GM18502 (cell line): ENCODE measurements around the gene UBE2I.
A peak's percentile ranks its signal among the peaks of the same experiment; 100 is the strongest.

ENCODE experiments used
- ATAC-seq: cut with Tn5 transposase; IDR thresholded peaks from one replicate; pipeline ENCODE4 v1.9.1; 2021; ENCODE audit warnings: mild to moderate bottlenecking; ENCODE audit not compliant: unreplicated experiment, poor library complexity

Gene UBE2I

DNA sequence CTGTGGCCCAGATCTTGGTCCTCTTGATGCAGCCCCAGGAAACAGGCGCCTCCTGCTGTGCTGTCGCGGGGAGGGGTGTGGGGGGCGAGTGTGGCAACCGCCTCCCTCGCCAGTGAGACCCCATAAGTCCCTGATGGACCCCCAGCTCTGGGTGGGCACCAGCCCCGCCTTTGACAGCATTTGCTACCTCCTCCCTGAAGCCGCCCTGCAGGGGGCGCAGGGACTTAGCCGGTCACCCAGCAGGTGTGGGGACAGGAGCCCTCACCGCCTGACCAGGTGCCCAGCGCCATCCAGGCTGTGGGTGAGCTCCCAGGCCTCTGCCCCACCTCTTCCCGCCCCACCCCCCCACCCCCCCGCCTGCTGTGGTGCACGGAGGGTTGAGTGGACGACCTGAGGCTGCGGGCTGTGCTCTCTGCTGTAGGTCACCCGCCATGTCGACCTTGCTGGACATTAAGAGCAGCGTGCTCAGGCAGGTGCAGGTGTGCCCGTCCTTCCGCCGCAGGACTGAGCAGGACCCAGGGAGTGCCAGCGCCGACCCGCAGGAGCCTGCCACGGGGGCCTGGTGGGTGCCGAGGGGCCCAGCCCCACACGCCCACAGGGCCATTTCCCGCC lies 28.8 kb downstream of the UBE2I start:
- ATAC-seq = no peak

DNA sequence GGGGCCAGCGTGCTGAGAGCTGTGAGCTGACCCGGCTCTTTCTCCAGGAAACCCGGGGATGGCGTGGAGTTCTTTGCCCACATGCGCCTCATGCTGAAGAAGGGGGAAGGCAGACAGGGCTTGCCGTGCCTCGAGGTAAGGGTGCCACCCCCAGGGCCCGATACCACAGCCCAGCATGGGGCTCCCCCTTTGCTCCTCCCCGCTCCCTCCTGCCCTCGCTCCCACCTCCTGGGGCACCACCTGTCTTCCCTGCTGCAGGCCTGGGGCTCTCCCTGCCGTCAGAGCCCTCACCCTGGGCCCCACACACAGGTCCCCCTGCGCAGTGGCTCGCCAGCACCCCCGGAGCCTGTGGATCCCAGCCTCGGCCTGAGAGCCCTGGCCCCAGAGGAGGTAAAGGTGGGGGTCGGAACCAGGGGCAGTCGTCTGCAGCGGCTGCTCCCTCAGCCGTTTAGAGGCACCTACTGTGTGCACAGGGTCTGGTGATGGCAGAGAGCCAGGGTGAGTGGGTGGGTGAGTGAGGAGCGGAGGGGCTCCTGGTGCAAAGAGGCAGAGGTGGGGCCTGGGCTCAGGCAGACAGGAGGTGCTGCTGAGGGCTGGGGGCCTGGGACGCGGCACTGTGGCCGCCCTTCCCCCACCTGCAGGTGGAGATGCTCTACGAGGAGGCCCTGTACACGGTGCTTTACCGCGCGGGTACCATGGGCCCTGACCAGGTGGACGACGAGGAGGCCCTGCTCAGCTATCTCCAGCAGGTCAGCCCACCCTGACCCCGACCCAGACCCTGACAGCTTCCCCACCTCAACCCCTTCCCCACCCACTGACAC lies 29.6 kb downstream of the UBE2I start:
- no peak for ATAC-seq

DNA sequence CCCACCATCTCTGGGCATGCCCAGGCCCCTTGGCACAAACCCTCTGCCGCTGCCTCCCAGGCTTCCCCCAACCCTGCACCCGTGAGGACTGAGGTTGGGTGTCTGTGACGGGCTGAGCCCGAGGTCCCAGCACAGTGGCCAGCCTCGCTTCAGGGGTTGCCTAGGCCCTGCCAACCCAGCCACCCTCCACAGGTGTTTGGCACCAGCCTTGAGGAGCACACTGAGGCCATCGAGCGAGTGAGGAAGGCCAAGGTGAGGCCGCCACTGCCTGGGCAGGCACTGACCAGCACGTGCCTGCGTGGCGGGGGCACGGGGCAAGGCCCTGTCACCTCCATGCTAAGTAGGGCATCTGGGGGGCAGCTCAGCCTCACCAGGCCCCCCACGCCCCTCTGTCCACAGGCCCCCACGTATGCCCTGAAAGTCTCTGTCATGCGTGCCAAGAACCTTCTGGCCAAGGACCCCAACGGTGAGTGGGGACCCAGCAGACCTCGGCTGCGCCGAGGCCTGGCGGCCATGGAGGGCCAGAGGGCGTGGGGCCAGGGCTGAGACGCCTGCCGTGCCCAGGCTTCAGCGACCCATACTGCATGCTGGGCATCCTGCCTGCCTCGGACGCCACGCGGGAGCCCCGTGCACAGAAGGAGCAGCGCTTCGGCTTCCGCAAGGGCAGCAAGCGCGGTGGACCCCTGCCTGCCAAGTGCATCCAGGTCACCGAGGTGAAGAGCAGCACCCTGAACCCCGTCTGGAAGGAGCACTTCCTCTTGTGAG lies 31.5 kb downstream of the UBE2I start:
- no peak for ATAC-seq

DNA sequence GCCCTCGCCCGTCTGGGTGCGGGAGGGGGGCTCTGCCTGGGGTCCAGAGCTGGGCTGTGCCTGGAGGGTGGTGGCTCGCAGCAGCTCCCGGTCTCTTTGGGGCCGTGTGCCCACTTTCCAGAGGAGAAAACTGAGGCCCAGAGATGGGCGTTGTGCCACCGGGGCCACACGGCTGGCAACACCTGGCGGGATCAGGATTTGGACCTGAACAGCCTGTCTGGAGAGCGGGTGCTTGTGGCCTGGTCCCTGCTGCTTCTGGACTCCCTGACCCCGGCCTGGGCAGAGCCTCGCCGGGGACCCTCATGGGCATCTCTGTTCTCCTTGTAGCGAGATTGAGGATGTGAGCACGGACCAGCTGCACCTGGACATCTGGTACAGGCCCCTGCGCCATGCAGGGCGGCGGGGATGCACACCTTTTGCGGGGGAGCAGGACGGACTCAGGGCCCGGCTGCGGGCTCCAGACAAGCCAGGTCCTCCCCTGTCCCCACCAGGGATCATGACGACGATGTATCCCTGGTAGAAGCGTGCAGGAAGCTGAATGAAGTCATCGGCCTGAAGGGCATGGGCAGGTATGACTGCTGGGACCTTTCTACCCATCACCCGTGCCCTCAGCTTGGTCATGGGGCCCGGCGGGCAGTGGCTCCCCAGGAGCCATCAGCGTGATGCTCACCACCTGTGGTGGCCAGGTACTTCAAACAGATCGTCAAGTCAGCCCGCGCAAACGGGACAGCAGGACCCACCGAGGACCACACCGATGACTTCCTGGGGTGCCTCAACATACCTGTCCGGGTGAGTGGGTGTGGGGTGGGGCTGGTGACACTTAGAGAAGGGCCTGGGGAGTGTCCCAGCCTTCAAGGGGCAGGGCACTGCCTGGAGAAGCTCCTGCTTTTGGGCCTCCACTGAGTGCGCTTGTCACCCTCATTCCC lies 32.3 kb downstream of the UBE2I start:
- ATAC-seq = no peak

DNA sequence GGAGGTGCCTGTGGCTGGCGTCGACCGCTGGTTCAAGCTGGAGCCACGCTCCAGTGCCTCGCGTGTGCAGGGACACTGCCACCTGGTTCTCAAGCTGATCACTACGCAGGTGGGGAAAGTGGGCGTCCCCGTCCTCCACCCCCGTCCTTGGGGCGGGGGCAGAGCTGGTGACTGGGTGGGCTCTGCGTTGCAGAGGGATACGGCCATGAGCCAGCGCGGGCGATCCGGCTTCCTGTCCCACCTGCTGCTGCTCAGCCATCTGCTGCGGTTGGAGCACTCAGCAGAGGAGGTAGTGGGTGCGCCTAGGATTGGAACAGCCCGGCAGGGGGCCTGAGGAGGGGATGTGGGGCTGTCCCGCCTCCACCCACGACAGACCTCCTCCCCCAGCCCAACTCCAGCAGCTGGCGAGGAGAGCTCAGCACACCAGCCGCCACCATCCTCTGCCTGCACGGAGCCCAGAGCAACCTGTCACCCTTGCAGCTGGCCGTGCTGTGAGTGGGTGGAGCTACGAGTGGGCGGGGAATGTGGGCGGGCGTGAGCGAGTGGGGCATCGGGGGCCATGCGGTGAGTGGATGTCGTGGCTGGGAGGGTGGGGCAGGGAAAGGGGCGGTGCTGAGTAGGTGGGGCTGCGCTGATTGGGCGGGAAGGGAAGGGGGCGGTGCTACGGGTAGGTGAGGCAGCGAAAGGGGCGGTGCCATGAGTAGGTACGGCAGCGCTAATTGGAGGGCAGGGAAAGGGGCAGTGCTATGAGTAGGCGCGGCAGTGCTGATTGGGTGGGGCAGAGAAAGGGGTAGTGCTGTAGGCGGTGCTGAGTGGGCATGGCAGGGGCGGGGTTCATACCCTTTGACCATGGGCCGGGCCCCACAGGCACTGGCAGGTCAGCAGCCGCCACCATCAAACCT lies 33.3 kb downstream of the UBE2I start:
- ATAC-seq = peak; percentile 87

DNA sequence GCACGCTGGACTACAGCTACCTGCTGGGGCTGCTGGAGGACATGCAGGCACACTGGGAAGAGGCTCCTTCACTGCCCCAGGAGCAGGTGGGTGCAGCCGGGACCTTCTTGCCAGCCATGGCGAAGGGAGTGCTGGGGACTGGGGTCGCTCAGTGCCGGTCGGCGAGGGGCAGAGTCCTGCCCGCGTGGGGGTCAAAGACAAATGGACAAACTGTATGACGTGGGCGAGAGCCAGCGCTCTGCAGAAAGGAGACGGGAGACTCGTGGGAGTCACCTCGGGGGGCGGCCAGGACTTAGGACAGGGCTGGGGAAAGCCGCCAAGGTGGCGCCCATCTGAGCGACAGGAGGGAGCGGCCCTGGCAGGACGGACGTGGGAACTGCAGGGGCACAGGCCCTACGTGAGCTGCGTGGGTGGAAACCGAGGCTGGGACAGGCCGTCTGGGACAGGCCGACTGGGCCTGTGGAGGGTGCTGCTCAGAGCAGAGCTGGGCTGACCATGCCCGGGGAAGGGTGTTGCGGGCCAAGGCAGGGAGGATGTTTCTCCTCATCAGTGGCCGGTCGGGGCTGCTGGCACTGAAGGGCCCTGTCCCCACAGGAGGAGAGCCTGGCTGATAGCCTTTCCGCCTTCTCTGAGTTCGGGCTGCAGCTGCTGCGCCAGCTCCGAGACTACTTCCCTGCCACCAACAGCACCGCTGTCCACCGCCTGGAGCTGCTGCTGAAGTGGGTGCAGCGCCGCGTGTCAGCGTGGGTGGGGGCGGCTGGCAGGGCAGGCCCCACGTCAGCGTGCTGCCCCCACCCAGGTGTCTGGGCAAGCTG lies 34.2 kb downstream of the UBE2I start:
- no peak for ATAC-seq

DNA sequence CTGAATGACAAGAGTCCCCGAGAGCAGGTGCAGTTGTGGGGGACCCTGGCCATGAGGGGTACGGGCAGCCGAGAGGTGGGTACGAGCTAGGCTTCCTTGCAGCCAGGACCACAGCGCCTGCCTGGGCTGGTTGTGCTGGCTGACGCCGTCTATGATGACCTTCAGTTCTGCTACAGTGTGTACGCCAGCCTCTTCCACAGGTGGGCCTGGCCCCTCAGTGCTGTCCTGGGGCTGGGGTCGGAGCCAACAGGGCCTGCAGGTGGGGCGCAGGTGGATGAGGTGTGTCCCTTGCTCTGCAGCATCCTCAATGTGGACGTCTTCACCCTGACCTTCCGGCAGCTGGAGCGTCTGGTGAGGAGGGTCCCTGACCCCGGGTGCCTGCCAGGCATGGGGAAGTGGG lies 35.1 kb downstream of the UBE2I start:
- no peak for ATAC-seq

DNA sequence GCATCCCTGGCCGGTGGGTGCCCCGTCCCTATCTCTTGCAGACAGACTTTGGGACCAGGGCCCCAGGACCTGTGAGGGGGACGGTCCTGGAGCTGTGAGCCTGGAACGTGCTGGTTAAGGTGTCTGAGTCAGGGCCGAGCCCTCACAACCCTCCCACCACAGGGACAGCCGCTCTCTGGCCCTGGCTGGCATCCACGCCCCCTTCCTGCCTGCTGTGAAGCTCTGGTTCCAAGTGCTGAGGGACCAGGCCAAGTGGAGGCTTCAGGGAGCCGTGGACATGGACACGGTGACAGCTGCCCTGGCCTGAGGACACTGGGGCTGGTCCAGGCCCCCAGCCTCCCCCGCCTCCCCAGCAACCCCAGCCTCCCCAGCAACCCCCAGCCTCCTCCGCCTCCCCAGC lies 35.7 kb downstream of the UBE2I start:
- ATAC-seq = no peak

DNA sequence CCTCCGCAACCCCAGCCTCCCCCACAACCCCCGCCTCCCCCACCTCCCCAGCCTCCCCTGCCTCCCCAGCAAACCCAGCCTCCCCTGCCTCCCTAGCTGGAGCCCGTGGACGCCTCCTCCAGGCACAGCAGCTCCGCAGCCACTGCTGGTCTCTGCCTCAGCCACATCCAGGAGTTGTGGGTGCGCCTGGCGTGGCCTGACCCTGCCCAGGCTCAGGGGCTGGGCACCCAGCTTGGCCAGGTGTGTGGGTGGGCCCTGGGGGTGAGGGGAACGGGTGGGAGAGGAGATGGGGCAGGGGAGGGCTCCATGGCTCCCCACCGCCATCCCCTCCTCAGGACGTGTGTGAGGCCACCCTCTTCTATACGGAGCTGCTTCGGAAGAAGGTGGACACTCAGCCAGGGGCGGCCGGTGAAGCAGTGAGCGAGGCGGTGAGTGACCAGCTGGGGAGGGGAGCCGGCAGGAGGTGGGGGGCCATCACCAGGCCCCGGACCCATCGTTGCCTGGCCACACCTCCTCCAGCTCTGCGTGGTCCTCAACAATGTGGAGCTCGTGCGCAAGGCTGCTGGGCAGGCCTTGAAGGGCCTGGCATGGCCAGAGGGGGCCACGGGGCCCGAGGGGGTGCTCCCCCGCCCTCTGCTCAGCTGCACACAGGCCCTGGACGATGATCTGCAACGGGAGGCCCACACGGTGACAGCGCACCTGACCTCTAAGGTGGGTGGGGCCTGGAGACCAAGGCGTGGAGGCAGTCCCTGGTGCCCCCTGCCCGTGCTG lies 36.4 kb downstream of the UBE2I start:
- no peak for ATAC-seq

DNA sequence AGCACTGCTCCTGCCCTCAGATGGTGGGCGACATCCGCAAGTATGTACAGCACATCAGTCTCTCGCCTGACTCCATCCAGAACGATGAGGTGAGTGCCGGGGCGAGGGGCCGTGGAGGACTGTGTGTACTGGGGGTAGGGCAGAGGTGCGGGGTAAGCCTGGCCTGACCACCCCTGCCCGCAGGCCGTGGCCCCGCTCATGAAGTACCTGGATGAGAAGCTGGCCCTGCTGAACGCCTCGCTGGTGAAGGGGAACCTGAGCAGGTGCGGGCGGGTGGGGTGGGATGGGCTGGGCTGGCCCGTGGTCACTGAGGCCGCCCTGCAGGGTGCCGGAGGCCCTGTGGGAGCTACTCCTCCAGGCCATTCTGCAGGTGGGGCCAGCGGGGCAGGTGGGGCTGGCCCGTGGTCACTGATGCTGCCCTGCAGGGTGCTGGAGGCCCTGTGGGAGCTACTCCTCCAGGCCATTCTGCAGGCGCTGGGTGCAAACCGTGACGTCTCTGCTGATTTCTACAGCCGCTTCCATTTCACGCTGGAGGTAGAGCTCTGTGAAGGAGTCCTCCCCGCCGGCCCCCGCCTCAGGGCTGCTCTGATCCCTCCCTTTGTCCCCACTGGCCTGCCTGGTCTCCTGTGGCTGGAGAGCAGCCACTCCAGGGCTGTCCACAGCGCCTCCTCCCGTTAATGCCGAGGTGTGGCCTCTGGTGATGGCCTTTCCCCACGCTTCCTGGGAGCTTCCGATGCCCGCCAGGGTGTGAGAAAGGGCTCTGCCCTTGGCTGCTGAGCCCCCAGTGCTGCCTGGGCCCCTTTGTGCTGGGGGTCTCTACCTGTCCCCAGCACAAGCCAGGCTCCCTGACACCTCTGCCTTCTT lies 37.2 kb downstream of the UBE2I start:
- no peak for ATAC-seq

DNA sequence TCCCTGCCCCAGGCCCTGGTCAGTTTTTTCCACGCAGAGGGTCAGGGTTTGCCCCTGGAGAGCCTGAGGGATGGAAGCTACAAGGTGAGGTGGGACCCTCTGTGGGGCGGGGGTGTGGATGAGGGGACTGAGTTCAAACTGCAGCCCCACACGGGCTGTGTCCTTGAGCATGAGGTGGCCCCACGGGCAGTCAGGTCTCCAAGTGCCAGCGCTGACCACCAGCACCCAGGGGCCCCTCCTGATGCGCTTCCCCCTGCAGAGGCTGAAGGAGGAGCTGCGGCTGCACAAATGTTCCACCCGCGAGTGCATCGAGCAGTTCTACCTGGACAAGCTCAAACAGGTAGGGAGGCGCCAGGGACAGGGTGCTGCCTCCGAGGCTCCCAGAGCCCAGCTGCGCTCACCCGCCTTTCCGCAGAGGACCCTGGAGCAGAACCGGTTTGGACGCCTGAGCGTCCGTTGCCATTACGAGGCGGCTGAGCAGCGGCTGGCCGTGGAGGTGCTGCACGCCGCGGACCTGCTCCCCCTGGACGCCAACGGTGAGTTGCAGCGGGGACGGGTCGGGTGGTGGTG lies 37.9 kb downstream of the UBE2I start:
- no peak for ATAC-seq

DNA sequence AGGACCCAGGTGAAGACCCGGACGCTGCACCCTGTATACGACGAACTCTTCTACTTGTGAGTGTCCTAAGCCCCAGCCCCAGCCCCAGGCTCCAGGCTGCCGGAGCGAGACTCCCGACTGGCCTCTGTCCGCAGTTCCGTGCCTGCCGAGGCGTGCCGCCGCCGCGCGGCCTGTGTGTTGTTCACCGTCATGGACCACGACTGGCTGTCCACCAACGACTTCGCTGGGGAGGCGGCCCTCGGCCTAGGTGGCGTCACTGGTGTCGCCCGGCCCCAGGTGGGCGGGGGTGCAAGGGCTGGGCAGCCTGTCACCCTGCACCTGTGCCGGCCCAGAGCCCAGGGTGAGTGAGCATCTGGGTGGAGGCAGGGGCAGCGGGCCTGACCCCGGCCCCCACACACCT lies 38.5 kb downstream of the UBE2I start:
- ATAC-seq = no peak

DNA sequence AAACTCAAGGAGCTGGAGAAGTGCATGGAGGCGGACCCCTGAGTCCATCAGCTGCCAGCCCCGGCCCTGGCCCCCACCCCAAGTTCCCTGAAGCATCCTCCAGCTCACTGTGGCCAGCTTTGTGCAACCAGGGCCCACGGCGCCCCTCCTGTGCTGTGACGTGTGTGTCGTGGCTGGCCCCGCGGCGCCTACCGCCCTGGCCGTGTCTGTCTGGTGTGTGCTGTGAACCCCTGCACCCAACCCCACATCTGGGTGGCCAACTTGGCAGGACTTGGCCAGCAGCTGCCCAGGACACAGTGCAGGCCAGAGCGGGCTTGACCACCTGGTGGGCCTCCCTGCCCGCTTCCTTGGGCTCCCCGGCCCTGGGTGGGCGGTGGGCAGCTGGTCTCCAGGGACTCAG lies 39.0 kb downstream of the UBE2I start:
- ATAC-seq = no peak

DNA sequence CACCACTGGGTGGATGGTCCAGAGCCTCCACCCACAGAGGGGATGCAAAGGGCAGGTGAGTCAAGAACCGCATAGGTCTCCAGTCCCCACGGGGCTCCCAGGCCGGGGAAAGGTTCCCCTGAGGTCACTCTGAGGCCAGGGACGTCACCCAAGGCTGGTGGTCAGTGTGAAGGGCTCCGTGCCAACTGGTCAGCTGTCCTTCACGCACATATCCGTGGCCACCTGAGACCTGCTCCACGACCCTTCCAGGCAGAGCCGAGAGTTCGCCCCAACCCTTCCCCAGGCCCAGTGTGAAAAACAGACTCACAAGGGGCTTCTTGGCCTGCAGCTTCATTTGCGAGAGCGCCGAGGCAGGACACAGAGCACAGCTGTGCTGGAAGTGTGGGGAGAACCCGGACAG lies 39.5 kb downstream of the UBE2I start:
- ATAC-seq = no peak

DNA sequence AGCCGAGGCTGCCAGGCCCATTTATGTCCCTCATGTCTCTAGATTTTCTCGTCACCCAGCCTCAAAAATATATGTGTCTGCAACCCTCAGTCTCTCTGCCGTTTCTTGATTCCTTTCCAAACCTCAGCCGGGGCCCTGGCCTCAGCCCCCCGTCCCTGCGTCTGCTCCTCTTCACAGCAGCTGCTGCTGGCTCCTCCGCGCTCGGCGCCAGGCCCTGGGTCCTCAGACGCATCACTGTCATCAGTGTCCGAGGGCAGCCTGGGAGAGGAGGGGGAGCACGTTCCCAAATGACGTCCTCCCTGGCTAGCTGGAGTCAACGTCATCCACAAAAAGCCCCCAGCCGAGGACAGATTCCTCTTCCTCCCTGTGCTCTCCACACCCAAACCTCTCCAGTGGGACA lies 39.9 kb downstream of the UBE2I start:
- ATAC-seq = no peak

DNA sequence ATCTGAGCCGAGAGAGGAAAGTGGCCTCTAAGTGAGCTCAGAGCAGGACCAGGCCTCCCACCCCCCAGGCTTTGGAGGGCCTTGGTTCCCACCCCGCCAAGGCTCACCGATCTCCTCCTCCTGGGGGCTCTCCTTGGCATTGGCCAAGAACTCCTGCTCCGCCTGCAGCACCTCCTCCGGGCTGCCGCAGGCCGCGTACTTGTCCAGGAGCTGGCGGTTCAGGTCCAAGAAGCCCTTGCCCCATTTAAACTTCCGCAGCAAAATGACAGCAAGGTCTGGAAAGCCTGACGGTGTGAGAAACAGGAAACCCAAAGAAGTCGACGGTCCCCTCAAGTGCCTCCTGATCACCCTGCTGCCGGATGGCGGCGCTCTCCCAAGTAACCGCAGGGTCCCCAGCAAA lies 40.5 kb downstream of the UBE2I start:
- no peak for ATAC-seq

DNA sequence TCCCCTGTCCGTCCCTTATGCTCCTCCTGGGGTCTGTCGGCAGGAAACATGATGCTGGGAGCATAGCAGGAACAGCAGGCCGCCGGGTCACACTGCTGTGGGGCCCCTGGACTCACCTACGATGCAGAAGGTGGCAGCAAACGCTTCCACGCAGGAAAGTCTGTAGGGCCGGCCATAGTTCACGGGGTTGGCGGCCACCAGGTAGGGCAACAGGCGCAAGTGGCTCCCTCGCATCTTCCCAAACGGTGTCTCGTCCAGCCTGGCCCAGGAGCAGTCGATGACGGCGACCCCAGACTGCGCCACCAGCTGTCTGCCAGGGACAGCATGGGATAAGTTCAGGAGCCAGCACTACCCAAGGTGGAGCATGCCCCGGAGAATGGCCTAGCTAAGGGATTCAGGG lies 41.3 kb downstream of the UBE2I start:
- no peak for ATAC-seq
